Measurements from ENCODE around the gene PIP5K1C. TPM values are rescaled to one million over a fixed set of nuclear protein-coding genes. Genes with fewer than 3 reads are reported as not detected.

PIP5K1C gene
- total and polyA plus RNA-seq, 9 of the 15 experiments (the other 6 are each of a cell fraction or from before 2014, with no cell fraction given), result 0.38 to 22.1 (median 4.1) TPM

DNA sequence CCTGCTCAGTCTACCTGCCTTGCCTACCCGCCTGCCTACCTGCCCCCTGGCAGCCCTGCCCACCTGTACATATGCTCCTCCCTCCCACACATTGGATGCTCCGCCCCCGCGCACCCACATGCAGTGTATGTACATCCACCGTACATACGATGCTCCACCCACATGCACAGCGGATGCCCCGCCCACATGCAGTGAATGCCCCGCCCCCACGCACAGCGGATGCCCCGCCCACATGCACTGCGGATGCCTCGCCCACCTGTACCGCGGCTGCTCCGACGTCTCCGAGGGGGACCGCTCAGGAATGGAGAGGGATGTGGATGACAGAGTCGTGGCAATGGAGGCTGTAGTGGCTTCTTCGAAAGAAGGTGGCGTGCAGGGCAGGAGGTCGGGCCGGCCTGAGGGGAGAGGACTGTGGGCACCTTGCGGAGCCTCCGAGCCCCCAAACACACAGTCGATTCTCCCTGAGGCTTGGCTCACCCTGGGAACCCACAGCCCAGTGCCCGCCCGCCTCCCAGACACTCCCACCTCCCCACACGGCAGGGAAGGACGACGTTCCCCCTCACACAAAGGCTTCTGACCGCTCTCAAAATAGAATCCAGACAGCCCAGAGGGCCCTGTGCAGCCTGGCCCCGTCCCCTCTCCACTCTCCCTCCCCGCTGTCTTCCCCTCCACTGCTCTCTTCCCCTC, 57.1 kb downstream of the PIP5K1C start (continued):
- TF ChIP-seq, protein P1, sequence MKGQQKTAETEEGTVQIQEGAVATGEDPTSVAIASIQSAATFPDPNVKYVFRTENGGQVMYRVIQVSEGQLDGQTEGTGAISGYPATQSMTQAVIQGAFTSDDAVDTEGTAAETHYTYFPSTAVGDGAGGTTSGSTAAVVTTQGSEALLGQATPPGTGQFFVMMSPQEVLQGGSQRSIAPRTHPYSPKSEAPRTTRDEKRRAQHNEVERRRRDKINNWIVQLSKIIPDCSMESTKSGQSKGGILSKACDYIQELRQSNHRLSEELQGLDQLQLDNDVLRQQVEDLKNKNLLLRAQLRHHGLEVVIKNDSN (CRISPR knock-in tag; IDR thresholded peaks at IDR 0.05), result peak; percentile 38
- TF ChIP-seq STAG1 (CRISPR knock-in tag; IDR thresholded peaks at IDR 0.05; ENCODE audit: borderline replicate concordance) (no peak), PPARD (CRISPR knock-in tag; IDR thresholded peaks at IDR 0.05) (no peak), C11orf30 (IDR thresholded peaks at IDR 0.05; ENCODE audit: low read depth) (no peak), GABPA (tag; conservative IDR thresholded peaks at IDR 0.05; ENCODE audit: low read depth) (no peak), NCOA2 (IDR thresholded peaks at IDR 0.05; ENCODE audit: partially characterized antibody in 2 of 2) (no peak), TAF15 (IDR thresholded peaks at IDR 0.05; ENCODE audit: low read depth, low read length) (no peak), ZNF717 (CRISPR knock-in tag; IDR thresholded peaks at IDR 0.05) (no peak), DDX20 (tag; IDR thresholded peaks at IDR 0.05; ENCODE audit: low read depth) (no peak), SNRNP70 (optimal IDR thresholded peaks at IDR 0.05; ENCODE audit: low read depth, low read length) (no peak), HMGN3 (IDR thresholded peaks at IDR 0.05; ENCODE audit: borderline replicate concordance, extremely low read depth, insufficient read length, low read depth, low read length) (peak; percentile 30)
- TF ChIP-seq, protein P2, sequence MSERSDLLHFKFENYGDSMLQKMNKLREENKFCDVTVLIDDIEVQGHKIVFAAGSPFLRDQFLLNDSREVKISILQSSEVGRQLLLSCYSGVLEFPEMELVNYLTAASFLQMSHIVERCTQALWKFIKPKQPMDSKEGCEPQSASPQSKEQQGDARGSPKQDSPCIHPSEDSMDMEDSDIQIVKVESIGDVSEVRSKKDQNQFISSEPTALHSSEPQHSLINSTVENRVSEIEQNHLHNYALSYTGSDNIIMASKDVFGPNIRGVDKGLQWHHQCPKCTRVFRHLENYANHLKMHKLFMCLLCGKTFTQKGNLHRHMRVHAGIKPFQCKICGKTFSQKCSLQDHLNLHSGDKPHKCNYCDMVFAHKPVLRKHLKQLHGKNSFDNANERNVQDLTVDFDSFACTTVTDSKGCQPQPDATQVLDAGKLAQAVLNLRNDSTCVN (CRISPR knock-in tag; IDR thresholded peaks at IDR 0.05), result no peak
- TF ChIP-seq, protein P3, sequence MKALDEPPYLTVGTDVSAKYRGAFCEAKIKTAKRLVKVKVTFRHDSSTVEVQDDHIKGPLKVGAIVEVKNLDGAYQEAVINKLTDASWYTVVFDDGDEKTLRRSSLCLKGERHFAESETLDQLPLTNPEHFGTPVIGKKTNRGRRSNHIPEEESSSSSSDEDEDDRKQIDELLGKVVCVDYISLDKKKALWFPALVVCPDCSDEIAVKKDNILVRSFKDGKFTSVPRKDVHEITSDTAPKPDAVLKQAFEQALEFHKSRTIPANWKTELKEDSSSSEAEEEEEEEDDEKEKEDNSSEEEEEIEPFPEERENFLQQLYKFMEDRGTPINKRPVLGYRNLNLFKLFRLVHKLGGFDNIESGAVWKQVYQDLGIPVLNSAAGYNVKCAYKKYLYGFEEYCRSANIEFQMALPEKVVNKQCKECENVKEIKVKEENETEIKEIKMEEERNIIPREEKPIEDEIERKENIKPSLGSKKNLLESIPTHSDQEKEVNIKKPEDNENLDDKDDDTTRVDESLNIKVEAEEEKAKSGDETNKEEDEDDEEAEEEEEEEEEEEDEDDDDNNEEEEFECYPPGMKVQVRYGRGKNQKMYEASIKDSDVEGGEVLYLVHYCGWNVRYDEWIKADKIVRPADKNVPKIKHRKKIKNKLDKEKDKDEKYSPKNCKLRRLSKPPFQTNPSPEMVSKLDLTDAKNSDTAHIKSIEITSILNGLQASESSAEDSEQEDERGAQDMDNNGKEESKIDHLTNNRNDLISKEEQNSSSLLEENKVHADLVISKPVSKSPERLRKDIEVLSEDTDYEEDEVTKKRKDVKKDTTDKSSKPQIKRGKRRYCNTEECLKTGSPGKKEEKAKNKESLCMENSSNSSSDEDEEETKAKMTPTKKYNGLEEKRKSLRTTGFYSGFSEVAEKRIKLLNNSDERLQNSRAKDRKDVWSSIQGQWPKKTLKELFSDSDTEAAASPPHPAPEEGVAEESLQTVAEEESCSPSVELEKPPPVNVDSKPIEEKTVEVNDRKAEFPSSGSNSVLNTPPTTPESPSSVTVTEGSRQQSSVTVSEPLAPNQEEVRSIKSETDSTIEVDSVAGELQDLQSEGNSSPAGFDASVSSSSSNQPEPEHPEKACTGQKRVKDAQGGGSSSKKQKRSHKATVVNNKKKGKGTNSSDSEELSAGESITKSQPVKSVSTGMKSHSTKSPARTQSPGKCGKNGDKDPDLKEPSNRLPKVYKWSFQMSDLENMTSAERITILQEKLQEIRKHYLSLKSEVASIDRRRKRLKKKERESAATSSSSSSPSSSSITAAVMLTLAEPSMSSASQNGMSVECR (CRISPR knock-in tag; IDR thresholded peaks at IDR 0.05), result no peak
- TF ChIP-seq, protein P4, sequence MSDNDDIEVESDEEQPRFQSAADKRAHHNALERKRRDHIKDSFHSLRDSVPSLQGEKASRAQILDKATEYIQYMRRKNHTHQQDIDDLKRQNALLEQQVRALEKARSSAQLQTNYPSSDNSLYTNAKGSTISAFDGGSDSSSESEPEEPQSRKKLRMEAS (CRISPR knock-in tag; IDR thresholded peaks at IDR 0.05), result peak; percentile 47; the same call in 1 of the 2 replicates
- TF ChIP-seq, protein P5, sequence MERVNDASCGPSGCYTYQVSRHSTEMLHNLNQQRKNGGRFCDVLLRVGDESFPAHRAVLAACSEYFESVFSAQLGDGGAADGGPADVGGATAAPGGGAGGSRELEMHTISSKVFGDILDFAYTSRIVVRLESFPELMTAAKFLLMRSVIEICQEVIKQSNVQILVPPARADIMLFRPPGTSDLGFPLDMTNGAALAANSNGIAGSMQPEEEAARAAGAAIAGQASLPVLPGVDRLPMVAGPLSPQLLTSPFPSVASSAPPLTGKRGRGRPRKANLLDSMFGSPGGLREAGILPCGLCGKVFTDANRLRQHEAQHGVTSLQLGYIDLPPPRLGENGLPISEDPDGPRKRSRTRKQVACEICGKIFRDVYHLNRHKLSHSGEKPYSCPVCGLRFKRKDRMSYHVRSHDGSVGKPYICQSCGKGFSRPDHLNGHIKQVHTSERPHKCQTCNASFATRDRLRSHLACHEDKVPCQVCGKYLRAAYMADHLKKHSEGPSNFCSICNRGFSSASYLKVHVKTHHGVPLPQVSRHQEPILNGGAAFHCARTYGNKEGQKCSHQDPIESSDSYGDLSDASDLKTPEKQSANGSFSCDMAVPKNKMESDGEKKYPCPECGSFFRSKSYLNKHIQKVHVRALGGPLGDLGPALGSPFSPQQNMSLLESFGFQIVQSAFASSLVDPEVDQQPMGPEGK (CRISPR knock-in tag; IDR thresholded peaks at IDR 0.05; ENCODE audit: borderline replicate concordance), result no peak
- TF ChIP-seq, protein P6, sequence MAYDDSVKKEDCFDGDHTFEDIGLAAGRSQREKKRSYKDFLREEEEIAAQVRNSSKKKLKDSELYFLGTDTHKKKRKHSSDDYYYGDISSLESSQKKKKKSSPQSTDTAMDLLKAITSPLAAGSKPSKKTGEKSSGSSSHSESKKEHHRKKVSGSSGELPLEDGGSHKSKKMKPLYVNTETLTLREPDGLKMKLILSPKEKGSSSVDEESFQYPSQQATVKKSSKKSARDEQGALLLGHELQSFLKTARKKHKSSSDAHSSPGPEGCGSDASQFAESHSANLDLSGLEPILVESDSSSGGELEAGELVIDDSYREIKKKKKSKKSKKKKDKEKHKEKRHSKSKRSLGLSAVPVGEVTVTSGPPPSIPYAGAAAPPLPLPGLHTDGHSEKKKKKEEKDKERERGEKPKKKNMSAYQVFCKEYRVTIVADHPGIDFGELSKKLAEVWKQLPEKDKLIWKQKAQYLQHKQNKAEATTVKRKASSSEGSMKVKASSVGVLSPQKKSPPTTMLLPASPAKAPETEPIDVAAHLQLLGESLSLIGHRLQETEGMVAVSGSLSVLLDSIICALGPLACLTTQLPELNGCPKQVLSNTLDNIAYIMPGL (CRISPR knock-in tag; IDR thresholded peaks at IDR 0.05), result no peak
